HG02885 (cell line): ENCODE results near the gene SKIC8.

ENCODE experiments used
- ATAC-seq: cut with Tn5 transposase; IDR thresholded peaks from one replicate; pipeline ENCODE4 v1.9.1; 2021; ENCODE audit warnings: mild to moderate bottlenecking; ENCODE audit not compliant: unreplicated experiment, poor library complexity

The SKIC8 gene

GRCh38 chr15:78299101-78299930, at the start of gene SKIC8:
SKIC8 (minus strand) TSS chr15:78299609; CDS start chr15:78295686, 3,923 bp downstream.
- peak; percentile 88 for ATAC-seq

- no peak for ATAC-seq
These were observed 48.5 kb upstream of the SKIC8 start for GRCh38 chr15:78347586-78348543.

- no peak for ATAC-seq
These were observed 46.2 kb upstream of the SKIC8 start for GRCh38 chr15:78345396-78346125.

GRCh38 chr15:78343276-78344060, 44.1 kb upstream of the SKIC8 start:
- no peak for ATAC-seq

- ATAC-seq: no peak
These were observed 42.6 kb upstream of the SKIC8 start for GRCh38 chr15:78342021-78342420.

GRCh38 chr15:78341057-78341987, 41.9 kb upstream of the SKIC8 start:
- ATAC-seq: no peak

GRCh38 chr15:78340231-78341056, 41.0 kb upstream of the SKIC8 start, which contains the start of gene CRABP1:
CRABP1 (plus strand) TSS chr15:78340353; CDS start chr15:78340429, 76 bp downstream.
- ATAC-seq: no peak

- ATAC-seq: no peak
These were observed 40.1 kb upstream of the SKIC8 start for GRCh38 chr15:78339559-78339958.

GRCh38 chr15:78338781-78339180, 39.4 kb upstream of the SKIC8 start:
- no peak for ATAC-seq

- ATAC-seq: no peak
These were observed 36.6 kb upstream of the SKIC8 start for GRCh38 chr15:78335985-78336384.

- no peak for ATAC-seq
These were observed 35.4 kb upstream of the SKIC8 start for GRCh38 chr15:78334845-78335244.

GRCh38 chr15:78329625-78330024, 30.2 kb upstream of the SKIC8 start:
- no peak for ATAC-seq

GRCh38 chr15:78327466-78327865, 28.1 kb upstream of the SKIC8 start:
- no peak for ATAC-seq

- no peak for ATAC-seq
These were observed 25.9 kb upstream of the SKIC8 start for GRCh38 chr15:78325092-78325843.

GRCh38 chr15:78324144-78324543, 24.7 kb upstream of the SKIC8 start:
- ATAC-seq: no peak

GRCh38 chr15:78323693-78324092, 24.3 kb upstream of the SKIC8 start:
- ATAC-seq: no peak
